ENCODE results near the gene CHODL. TPM values are rescaled to one million over a fixed set of nuclear protein-coding genes. Genes with fewer than 3 reads are reported as not detected.

The CHODL gene
- total RNA-seq, 2 donors from 2014 or later, result 1.5 to 5.3 TPM

DNA sequence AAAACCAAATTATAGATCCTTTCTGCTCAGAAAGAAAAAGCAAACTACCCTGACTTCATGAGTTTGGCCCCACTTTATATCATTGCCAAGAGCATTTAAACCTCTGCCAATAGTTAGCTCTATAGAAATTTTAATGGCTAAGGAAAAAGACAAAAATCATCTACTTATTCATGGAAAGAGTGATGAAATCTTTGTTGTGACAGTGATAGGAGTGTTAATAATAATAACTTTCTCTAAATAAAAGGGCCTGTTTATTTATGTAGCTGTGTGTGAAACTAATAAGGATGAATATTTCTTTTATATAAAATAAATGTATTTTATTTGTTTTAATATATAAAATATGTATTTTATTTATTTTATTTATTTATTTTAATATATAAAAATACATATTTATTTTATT lies 6.4 kb downstream of the CHODL start:
- H3K4me1 ChIP-seq (ENCODE audit: control insufficient read depth in 1 of 2, low read depth in 2 of 2), result no peaks in the 10 kb centered on the region
- TF ChIP-seq, protein P1, sequence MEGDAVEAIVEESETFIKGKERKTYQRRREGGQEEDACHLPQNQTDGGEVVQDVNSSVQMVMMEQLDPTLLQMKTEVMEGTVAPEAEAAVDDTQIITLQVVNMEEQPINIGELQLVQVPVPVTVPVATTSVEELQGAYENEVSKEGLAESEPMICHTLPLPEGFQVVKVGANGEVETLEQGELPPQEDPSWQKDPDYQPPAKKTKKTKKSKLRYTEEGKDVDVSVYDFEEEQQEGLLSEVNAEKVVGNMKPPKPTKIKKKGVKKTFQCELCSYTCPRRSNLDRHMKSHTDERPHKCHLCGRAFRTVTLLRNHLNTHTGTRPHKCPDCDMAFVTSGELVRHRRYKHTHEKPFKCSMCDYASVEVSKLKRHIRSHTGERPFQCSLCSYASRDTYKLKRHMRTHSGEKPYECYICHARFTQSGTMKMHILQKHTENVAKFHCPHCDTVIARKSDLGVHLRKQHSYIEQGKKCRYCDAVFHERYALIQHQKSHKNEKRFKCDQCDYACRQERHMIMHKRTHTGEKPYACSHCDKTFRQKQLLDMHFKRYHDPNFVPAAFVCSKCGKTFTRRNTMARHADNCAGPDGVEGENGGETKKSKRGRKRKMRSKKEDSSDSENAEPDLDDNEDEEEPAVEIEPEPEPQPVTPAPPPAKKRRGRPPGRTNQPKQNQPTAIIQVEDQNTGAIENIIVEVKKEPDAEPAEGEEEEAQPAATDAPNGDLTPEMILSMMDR (IDR thresholded peaks at IDR 0.05), result no peak
- no peak overlapping the region for H3K4me3 ChIP-seq
- DNase-seq (ENCODE audit: low spot score), result no peak
- H3K27ac ChIP-seq, result no peak overlapping the region
- no peaks in the 10 kb centered on the region for H3K36me3 ChIP-seq
- H3K9me3 ChIP-seq, result no peaks in the 10 kb centered on the region
- H3K27me3 ChIP-seq (replicated peaks; ENCODE audit: insufficient read depth), result no peaks in the 10 kb centered on the region
- no peak for ATAC-seq (ENCODE audit: insufficient number of reproducible peaks, low FRiP score, low read depth)

- ATAC-seq (ENCODE audit: insufficient number of reproducible peaks, low FRiP score, low read depth), result no peak
- TF ChIP-seq, protein P1 (IDR thresholded peaks at IDR 0.05), result no peak
Observed at GRCh38 chr21:18252256-18252655, 7.6 kb downstream of the CHODL start.

GRCh38 chr21:18252680-18253079 lies 8.0 kb downstream of the CHODL start:
- Histone ChIP-seq H3K4me1 (ENCODE audit: control insufficient read depth in 1 of 2, low read depth in 2 of 2) (no peaks in the 10 kb centered on the region), H3K27ac (no peak overlapping the region), H3K4me3 (no peak overlapping the region), H3K9me3 (no peaks in the 10 kb centered on the region), H3K27me3 (replicated peaks; ENCODE audit: insufficient read depth) (no peaks in the 10 kb centered on the region), H3K36me3 (no peaks in the 10 kb centered on the region)
- DNase-seq (ENCODE audit: low spot score) (no peak), ATAC-seq (ENCODE audit: insufficient number of reproducible peaks, low FRiP score, low read depth) (no peak)
- TF ChIP-seq, protein P1 (IDR thresholded peaks at IDR 0.05), result no peak

More at GRCh38 chr21:18252256-18252655, 7.6 kb downstream of the CHODL start:
- H3K27me3 ChIP-seq (replicated peaks; ENCODE audit: insufficient read depth), result no peaks in the 10 kb centered on the region
- H3K9me3 ChIP-seq, result no peaks in the 10 kb centered on the region
- no peak overlapping the region for H3K27ac ChIP-seq
- H3K36me3 ChIP-seq, result no peaks in the 10 kb centered on the region
- no peaks in the 10 kb centered on the region for H3K4me1 ChIP-seq (ENCODE audit: control insufficient read depth in 1 of 2, low read depth in 2 of 2)
- H3K4me3 ChIP-seq, result no peak overlapping the region
- DNase-seq (ENCODE audit: low spot score), result no peak

GRCh38 chr21:18253221-18253620 lies 8.6 kb downstream of the CHODL start:
- H3K36me3 ChIP-seq, result no peaks in the 10 kb centered on the region
- H3K9me3 ChIP-seq, result no peaks in the 10 kb centered on the region
- H3K27ac ChIP-seq, result no peak overlapping the region
- no peak for ATAC-seq (ENCODE audit: insufficient number of reproducible peaks, low FRiP score, low read depth)
- no peaks in the 10 kb centered on the region for H3K27me3 ChIP-seq (replicated peaks; ENCODE audit: insufficient read depth)
- TF ChIP-seq, protein P1 (IDR thresholded peaks at IDR 0.05), result no peak
- no peak overlapping the region for H3K4me3 ChIP-seq
- H3K4me1 ChIP-seq (ENCODE audit: control insufficient read depth in 1 of 2, low read depth in 2 of 2), result no peaks in the 10 kb centered on the region
- no peak for DNase-seq (ENCODE audit: low spot score)

GRCh38 chr21:18253799-18254198 lies 9.2 kb downstream of the CHODL start:
- no peaks in the 10 kb centered on the region for H3K4me1 ChIP-seq (ENCODE audit: control insufficient read depth in 1 of 2, low read depth in 2 of 2)
- H3K27ac ChIP-seq, result no peak overlapping the region
- DNase-seq (ENCODE audit: low spot score) (no peak), ATAC-seq (ENCODE audit: insufficient number of reproducible peaks, low FRiP score, low read depth) (no peak)
- no peaks in the 10 kb centered on the region for H3K36me3 ChIP-seq
- H3K9me3 ChIP-seq, result no peaks in the 10 kb centered on the region
- H3K4me3 ChIP-seq, result no peak overlapping the region
- TF ChIP-seq, protein P1 (IDR thresholded peaks at IDR 0.05), result no peak
- H3K27me3 ChIP-seq (replicated peaks; ENCODE audit: insufficient read depth), result no peaks in the 10 kb centered on the region
